Smooth muscle cell of the brain vasculature (primary cell): ENCODE data around the gene EXOC7.

Source experiments
- DNase-seq: peaks from one replicate; pipeline ENCODE4 v3.0.0-alpha.2; 2012; ENCODE audit warnings: low read depth, low spot score

The EXOC7 gene

DNA sequence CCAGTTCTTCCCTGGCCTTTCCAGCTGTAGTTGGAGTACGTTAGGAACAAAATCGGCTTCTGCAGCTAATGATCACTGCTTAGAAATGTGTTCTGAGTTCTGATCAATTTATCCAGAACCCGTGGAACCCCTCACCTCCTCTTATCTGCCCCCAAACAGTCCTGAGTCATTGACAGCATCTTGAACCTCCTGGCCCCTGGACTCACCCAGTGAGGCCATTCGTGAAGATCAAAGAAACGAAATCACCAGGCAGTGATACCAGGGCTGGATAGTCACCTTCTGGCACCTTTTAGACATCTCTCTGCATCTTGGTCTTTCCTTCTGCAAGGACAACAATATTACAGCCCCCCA is 17.0 kb upstream of the EXOC7 start:
- no peak for DNase-seq

DNA sequence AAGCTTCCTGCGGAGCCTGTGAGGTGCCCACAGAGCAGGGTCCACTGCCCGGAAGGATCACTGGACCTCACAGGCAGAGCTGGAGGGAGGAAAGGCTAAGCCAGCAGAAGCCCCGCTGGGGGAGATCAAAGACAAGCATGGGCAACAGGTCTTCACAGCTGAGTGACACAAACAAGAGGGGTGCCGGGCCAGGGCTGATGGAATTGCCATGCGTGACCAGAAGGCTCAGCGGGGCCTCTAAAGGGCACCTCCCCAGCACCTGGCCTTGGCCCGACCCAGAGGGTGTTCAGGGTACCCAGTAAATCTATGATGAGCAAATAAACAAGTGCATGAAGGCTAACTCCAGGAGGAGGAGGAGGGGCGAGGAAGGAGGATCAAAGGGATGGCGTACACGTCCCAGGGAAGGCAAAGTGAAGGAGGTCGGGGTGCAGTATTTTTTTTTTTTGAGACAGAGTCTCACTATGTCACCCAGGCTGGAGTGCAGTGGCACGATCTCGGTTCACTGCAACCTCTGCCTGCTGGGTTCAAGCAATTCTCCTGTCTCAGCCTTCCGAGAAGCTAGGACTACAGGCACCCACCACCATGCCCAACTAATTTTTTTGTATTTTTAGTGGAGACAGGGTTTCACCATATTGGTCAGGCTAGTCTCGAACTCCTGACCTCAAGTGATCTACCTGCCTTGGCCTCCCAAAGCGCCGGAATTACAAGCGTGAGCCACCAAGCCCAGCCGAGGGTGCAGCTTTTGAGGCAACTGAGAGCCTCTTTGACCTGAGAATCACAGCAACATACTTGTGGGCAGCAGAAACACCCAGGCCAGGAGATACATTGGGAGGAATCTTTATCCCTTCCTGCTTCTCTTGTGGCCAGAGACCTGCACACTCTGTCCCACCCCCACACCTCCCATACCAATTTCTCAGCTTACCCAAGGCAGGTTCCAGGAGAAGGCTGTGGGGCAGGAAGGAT is 16.1 kb upstream of the EXOC7 start:
- no peak for DNase-seq

DNA sequence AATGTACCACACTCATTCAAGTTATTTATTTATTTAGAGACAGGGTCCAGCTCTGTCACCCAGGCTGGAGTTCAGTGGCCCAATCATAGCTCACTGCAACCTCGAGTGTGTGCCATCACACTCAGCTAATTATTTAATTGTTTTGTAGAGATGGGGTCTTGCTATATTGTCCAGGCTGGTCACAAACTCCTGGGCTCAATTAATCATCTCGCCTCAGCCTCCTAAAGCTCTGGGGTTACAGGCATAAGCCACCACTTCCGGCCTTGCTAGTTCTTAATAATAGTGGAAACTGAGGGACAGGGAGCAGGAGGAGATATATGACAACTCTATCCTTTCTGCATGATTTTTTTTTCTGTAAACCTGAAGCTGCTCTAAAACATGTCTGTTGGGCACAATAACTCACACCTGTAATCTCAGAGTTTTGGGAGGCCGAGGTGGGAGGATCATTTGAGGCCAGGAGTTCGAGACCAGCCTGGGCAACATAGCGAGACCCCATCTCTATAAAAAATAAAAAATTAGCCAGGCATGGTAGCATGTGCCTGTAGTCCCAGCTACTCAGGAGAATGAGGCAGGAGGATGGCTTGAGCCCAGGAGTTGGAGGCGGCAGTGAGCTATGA is 11.7 kb upstream of the EXOC7 start:
- no peak for DNase-seq

DNA sequence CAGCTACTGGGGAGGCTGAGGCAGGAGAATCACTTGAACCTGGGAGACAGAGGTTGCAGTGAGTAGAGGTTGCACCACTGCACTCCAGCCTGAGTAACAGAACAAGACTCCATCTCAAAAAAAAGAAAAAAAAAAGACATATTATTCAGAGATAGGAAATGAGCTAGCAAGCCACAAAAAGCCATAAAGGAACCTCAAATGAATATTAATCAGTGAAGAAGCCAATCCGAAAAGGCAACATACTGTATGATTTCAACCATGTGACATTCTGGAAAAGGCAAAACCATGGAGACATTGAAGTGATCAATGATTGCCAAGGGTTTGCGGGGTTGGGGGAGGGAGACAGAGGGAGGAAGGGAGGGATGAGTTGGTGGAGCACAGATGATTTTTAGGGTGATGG is 8.4 kb upstream of the EXOC7 start:
- no peak for DNase-seq

DNA sequence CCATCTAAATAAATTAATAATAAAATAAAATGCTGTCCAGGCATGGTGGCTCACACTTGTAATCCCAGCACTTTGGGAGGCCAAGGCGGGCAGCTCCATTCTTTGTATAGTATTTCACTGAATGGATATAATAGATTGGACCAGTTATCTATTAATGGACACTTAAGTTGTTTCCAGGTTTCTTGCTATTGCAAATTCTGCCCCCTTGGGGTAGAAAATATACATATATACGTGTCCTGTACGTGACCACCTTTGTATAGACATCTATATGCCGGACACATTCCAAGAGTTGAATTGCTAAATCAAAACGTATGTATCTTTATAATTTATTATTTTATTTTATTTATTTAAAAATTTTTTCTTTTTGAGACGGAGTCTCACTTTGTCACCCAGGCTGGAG is 3.9 kb upstream of the EXOC7 start:
- DNase-seq: no peak

DNA sequence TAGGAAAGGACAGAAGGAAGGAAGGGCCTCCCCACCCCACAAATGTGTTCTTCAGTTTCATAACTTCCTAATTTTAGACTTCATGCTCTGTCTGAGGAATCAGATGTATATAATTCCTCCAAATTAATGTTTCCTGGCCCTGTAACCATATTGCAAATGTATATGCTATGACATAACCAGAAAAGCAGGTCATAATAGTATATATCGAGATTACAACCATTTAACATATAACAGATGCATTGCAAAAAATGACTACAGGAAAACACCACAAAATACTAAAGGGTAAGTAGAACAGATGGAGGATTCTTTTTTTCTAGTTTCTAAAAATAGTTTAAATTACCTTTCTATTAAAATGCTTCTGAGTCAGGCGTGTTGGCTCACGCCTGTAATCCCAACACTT is 3.1 kb upstream of the EXOC7 start:
- DNase-seq: no peak

DNA sequence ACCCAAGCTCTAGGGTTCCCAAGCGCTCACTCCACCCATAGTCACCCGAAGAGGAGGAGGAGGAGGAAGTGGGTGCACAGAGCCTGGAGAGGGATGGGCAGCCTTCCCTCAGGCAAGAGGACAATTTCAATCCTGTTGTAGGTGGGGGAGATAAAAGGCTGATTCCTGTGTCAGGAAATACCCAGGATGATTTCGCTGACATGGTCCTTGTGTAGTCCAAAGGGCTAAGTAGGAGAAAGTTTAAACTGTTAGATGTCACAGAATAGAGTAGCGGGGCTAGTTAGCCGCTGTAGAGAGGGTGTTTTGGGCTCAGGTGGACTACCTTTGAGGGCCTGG is 1.3 kb upstream of the EXOC7 start:
- DNase-seq: no peak

DNA sequence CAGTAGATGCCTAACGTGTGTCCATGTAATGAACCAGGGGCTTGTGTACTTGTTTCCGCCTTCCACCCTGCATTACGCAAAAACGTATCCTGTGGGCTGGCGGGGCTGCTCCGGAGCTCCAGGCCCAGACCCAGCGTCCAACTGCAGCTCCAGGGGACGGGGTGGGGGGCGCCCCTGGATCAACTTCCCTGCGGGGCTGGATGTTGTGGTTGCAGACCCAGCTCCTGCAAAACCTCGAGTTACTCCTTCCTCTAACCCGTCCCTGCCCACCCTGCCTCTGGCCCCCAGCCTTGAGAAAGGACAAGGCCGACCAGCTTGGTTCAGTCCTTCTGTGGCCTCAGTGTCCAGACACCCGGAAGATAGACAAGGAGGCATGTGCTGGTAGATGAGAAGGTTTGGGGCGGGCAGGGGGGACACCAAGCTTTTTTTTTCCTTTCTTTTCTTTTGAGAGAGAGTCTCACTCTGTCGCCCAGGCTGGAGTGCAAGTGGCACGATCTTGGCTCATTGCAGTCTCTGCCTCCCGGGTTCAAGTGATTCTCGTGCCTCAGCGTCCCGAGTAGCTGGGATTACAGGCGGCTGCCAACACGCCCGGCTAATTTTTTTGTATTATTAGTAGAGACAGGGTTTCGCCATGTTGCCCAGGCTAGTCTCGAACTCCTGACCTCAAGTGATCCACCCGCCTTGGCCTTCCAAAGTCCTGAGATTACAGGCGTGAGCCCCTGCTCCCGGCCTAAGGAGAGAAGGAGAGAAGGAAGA is 731 bp upstream of the EXOC7 start:
- DNase-seq: no peak

DNA sequence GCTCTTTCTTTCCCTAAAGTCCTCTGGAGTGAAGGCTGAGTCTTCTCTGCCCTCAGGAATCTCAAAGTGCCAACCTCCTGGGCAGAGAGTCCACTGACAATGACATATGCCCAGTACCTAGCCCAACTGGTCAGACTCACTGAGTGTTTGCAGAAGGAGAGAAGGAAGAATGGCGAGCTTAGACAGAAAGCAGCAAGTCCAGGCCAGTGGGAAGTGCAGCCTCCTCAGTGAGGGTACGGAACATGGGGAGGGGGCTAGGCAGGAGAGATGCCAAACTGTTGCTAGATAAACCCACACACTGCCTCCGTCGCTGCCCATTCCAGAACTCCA is 678 bp downstream of the EXOC7 start:
- no peak for DNase-seq

DNA sequence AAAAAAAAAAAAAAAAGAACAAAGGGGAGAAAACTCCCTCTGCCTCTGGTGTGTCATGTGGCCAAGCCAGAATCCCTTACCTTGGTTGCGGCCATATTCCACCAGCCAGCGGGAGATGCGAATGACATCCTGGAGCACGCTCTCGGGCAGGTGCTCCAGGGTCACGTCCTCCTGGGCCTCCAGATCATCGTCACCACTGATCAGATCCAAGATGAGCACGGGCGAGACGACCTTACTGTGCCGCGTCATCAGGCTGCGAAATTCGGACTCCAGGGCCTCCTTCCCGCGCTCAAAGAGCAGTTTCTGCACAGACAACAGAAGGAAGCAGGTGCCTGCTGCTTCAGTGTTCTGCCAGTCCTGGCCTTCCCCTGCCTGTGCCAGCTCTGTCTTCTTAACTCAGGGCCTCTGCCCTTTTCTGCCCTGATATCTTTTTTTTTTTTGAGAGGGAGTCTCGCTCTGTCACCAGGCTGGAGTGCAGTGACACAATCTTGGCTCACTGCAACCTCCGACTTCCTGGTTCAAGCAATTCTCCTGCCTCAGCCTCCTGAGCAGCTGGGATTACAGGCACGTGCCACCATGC is 5.8 kb downstream of the EXOC7 start:
- no peak for DNase-seq

DNA sequence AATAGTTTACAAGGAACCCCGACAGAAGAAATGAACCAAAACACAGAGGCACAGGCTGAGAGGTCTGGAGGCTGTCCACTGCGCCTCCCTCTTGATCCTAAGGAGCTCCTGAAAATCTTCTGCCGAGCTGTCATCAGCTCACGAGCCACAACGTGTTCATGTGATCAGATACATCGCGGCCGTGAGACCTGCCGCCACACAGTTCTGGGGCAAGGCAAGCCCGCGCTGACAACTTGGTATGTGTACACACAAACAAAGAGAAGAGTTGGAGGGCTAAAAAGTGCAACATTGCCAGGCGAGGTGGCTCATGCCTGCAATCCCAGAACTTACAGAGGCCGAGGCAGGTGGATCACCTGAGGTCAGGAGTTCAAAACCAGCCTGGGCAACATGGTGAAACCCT is 7.6 kb downstream of the EXOC7 start:
- no peak for DNase-seq

DNA sequence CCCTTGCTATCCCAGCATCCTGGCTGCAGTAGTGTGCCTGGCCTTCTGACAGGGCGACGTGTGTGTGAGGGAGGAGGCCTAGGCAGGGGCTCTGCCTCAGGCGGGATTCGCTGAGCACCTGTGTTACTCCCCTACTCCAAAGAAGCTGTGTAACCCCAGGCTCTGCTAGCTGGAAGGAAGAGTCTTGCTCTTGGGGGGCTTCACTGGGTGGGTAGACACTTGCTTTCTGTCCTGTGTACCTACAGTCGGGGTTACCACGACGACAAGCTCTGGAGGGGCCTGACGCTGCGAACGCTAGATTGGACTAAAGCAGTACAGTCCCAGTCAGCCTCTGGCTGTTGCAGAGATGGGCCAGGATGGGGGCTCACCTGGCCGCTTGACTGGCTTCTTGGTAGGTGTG is 9.5 kb downstream of the EXOC7 start:
- DNase-seq: no peak

DNA sequence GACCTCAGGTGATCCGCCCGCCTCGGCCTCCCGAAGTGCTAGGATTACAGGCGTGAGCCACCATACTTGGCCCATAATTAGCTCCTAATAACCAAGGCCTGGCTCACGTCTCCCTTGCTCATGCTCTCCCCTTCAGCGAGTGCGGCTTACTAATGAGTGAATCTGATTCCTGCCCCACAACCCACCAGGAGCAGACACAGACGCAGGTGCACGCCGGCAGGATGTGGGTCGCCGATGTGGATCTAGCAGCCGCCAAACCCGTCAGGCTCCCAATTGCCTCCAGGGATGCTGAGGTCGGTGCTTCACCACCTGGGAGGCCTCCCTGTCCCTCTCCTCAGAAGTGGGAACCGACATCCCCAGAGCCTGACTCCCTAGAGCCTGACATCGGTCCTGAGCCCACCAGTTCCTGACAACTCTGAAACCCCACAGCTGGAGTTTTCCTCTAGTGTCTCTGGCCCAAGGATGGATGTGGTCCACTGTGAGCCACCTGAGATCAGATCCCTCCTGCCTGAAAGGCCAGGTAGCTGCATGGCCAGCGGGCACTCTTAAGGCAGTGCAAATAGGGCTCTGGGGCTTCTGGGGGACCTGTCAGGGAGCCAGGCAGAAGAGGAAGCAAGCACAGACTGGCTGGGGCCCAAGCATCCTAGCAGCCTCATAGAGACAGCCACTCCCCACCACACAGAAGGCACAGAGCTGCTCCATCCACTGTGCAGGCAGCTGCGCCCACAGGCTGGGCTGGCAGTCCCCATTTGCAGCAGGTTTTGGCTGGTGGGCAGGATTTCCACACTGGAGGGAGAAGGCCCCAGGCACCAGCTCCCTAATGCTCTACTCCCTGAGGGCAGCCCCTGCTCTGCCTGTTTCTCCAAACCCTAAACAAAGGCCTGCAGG is 10.8 kb downstream of the EXOC7 start:
- DNase-seq: no peak

DNA sequence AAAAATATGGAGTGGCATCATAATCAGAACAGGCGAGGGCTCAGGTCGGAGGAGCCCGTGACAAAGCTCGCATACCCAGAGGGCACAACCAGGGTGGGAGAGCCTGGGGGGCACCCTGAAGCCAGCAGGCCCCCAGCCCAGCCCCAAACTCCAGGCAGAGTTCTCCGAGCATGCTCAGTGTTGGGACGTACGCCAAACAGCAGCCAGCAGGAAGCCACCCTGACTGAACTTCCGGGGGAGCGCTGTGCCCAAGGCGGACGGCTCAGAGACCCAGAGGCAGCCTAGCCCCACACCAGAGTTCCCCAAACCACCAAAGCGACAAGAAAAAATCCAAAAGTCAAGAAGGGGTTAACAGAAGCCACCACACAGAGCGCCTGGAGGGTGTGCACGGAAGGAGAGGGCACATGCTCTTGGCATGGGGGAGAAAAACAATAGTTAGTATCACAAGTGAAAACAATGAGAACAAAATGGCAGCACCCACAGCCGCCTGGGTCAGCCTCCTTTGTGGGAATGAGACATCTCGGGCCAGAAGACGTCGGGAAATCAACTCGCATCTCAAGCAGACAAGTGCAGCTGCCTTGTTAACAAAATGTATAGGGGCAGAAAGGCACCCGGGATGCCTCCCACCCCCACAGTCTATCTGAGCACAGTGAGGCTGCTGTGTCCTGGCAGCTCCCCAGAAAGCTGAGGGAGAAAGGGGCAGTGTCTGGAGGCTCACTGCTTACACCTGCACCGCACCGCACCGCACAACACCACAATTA is 11.9 kb downstream of the EXOC7 start:
- DNase-seq: no peak

DNA sequence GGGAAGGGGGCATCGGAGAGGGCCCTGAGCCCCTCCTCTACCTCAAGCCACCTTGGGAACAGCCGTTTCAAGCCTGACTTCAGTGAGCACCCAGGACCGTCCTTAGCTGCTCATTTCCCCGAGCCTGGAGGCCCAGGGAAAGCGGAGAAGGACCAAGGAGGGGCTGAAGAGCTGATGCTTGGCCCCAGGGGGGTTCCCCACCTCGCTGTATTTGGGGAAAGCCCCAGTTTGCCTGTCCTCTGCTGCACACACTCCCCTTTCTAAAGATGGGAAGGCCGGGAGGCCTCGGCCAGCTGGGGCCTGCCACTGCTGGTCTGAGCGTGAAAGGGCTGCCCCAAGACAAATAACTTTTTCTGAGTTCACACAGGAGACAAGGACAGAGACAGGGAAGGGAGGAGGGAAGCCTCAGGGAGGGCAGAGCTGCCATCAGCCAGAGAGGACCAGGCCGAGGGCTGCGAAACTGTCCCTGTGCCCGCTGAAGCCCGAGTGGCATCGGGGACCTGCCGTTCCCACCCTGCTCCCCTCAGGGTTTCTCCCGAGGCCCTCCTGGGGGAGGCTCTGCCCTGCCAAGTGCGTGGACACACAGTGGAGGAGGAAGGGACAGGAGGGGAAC is 13.0 kb downstream of the EXOC7 start:
- no peak for DNase-seq

DNA sequence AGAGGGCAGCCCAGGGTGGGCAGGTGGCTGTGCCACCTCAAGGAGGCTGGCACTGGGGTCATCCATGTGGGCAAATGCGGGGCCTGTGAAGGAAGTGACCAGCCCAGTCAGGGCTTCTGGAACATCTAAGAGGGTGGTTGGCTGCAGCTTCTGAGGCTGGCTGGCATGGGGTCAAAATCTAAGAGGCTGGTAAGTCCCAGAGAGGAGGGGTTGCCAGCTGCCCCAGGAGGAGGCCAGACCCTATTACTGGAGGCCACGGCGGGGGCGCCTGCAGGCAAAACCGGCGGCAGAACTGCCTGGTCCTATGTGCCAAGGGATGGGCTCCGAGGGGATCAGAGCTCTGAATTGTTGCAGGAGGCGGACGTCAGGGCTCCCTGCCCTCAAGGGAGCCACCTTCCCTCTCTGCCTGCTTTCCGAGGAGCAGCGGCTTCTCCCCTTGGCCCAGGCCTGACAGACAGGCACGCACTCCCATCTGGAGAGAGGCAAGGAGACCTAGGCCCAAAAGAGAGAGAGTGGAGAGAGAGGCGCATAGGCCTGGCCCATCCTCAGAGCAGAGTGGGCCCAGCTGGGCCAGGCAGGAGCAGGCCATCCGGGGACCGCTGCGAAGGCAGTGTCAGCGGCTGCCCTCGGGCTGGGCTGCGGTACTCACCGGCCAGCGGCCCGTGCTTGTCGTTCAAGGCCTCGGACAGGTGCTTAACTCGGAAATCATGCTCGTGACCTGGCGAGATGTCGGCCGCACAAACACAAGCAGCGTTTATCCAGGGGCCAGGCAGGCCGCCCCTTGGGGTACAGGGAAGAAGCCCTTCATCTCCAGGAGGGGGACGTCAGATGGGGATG is 13.7 kb downstream of the EXOC7 start:
- DNase-seq: no peak

DNA sequence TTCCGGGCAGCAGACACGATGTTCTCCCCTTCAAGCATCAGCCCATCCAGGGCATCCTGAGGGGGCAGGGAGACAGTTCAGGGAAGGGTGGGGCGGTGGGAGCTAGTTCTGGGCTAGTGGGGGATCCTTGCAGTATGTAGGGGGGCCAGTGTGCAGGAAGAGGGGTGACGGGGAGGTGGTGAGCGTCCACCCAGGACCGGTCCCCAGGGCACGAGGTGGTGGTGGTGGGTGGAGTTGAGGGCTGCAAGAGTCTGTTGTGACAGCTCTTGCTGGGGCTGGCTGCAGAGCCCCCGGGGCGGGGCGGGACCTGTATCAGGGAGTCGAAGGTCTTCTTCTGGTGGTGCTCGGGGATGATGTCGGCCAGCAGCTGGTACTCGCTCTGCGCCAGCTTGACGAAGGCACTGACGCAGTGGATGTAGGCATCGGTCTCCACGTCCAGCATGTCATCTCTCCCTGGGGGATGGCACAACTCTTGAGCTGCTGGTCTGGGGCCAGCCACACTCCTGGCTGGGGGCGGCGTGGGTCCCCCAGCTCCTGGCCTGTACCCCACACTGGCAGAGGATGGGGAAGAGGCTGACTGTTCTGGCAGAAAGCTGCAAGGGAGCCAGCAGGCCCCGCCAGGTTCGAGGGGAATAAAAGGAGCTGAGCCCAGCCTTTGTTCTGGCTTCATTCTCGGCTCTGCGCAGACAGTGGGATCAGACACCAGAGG is 14.6 kb downstream of the EXOC7 start:
- no peak for DNase-seq

DNA sequence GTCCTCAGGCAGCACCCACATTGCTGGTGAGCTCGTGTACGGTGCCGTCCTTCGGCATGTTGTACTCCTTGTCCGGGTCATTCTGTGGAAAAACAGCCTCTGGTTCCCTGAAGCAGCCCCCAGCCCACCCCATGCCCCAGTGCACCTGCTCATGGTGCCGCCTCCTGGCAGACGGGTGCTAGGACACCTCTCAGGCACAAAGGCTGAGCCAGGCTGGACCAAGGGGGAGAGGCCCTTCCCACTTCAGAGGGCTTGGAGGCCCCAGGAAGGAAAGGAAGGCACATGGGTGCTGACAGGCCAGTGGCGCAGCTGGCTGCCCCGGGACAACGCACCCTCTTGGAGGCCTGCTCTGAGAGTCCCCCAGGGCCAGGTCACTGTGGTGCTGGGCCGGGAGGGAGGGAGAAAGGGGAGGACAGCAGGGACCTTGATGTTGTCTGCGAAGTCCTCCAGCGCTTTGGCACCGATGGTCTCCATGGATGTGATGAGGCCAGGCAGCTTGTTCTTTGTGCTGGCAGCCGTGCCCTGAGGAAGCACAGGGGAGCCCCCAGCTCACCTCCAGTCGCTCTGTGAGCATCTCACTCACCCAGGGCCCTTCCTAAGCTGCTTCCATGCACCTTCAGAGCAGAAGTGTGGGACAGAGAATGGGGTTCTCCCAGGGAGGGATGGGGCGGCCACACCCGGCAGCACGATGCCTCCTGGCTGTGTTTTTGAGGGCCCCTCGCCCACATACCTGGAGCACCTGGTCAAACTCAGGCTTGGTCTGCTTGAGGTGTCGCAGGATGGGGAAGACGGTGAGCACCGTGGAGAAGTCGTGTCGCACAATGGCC is 15.3 kb downstream of the EXOC7 start:
- no peak for DNase-seq
